Measurements from ENCODE around the gene SMPD2.
A peak's percentile ranks its signal among the peaks of the same experiment; 100 is the strongest.
"Not testable (repeated sequence)": the region's sequence is repeated elsewhere in the genome, so short reads cannot be mapped to it uniquely, and the experiment has no call there.

SMPD2 gene

GRCh38 chr6:109447087-109447486 is 6.6 kb downstream of the SMPD2 start:
- no peak for DNase-seq

GRCh38 chr6:109447878-109448555 is 7.5 kb downstream of the SMPD2 start:
- no peak for DNase-seq

- no peak for DNase-seq
Measured at GRCh38 chr6:109448615-109449014, 8.1 kb downstream of the SMPD2 start.

GRCh38 chr6:109449064-109449794 is 8.7 kb downstream of the SMPD2 start:
- no peak for DNase-seq

- peak; percentile 47 for DNase-seq
Measured at GRCh38 chr6:109449795-109450673, 9.5 kb downstream of the SMPD2 start.

- DNase-seq, result no peak
Measured at GRCh38 chr6:109450801-109451200, 10.3 kb downstream of the SMPD2 start.

GRCh38 chr6:109451376-109451775 is 10.9 kb downstream of the SMPD2 start:
- DNase-seq, result no peak

- DNase-seq, result no peak
Measured at GRCh38 chr6:109452181-109452580, 11.7 kb downstream of the SMPD2 start.

- DNase-seq, result no peak
Measured at GRCh38 chr6:109453156-109453555, 12.6 kb downstream of the SMPD2 start.

- no peak for DNase-seq
Measured at GRCh38 chr6:109453594-109454495, 13.3 kb downstream of the SMPD2 start.

- DNase-seq, result peak; percentile 77
Measured at GRCh38 chr6:109454496-109455436, 14.2 kb downstream of the SMPD2 start.

GRCh38 chr6:109455437-109456110 is 15.1 kb downstream of the SMPD2 start, which contains the start of gene MICAL1:
Gene MICAL1, minus strand, starts transcription at chr6:109455772. Its CDS starts 1,576 bp downstream, at chr6:109454196.
- peak; percentile 82 for DNase-seq

GRCh38 chr6:109456111-109456583 is 15.6 kb downstream of the SMPD2 start:
- DNase-seq, result no peak

- DNase-seq, result no peak
Measured at GRCh38 chr6:109456710-109457561, 16.4 kb downstream of the SMPD2 start.

GRCh38 chr6:109457562-109457996 is 17.1 kb downstream of the SMPD2 start:
- no peak for DNase-seq

- peak; percentile 65 for DNase-seq
Measured at GRCh38 chr6:109458774-109459531, 18.4 kb downstream of the SMPD2 start.

- no peak for DNase-seq
Measured at GRCh38 chr6:109460161-109460829, 19.8 kb downstream of the SMPD2 start.

- not testable (repeated sequence) for DNase-seq
Measured at GRCh38 chr6:109461205-109461604, 20.7 kb downstream of the SMPD2 start.
